ENCODE results near the gene PGA3. TPM values are rescaled to one million over a fixed set of nuclear protein-coding genes. Genes with fewer than 3 reads are reported as not detected.

PGA3 gene
- total RNA-seq, 2 experiments from 2014 or later: not detected

DNA sequence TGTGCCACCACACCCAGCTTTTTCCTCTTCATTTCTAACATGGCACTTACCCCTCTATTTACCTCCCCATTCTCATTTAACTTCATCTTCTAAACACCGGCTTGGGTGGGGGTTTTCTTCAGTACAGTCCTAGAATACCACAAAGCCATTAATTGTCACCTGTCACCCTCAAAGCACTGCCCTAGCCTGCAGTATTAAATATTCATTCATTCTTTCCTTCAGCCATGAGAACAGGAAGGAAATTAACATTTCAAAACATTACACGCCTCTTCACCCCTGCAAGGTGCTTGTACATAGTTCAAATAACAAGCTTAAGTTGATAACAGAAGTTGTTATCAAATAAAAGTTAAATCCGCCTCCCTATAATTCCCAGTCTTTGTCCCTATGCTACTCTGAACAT is 31.4 kb upstream of the PGA3 start:
- intact Hi-C loops (cut with micrococcal nuclease; ENCODE audit: unreplicated experiment): loop anchor here (5.0 kb wide), 1 partner anchor 340 kb away; no protein-coding TSS in a partner anchor
- ChIA-PET CTCF (ENCODE audit: unreplicated experiment) (interaction anchor here (0.6 kb wide), 1 partner anchor 59 kb away, joined by 4 read pairs; no protein-coding TSS in a partner anchor), POLR2A (interaction anchor here (0.6 kb wide), 1 partner anchor 776 kb away, joined by 3 read pairs; no protein-coding TSS in a partner anchor)
- BruUV-seq (replicated peaks): no TSS peak
- Histone ChIP-seq H3K36me3 (ENCODE audit: insufficient read depth, low read length) (no peaks in the 10 kb centered on the region), H2AFZ (ENCODE audit: low read length) (no peak overlapping the region), H3K4me3 (ENCODE audit: low read depth, low read length, poor library complexity, severe bottlenecking) (no peak overlapping the region), H3K4me2 (ENCODE audit: low read length) (no peak overlapping the region), H3K9me2 (ENCODE audit: insufficient read depth, low read length) (no peaks in the 10 kb centered on the region), H3K27ac (ENCODE audit: low read depth, low read length, poor library complexity, severe bottlenecking) (no peak overlapping the region), H4K20me1 (ENCODE audit: insufficient read depth, low read length) (no peaks in the 10 kb centered on the region), H3K4me1 (ENCODE audit: insufficient read depth, low read length, poor library complexity, severe bottlenecking) (no peaks in the 10 kb centered on the region), H3K9me3 (ENCODE audit: low read length) (no peaks in the 10 kb centered on the region), H3K79me2 (ENCODE audit: insufficient read depth, low read depth, low read length) (no peaks in the 10 kb centered on the region)
- DNase-seq (ENCODE audit: low spot score): no peak
- TF ChIP-seq EZH2phosphoT487 (IDR thresholded peaks at IDR 0.05; ENCODE audit: borderline replicate concordance, low read depth, low read length): no peak
- TF ChIP-seq CTCF (conservative IDR thresholded peaks at IDR 0.05; ENCODE audit: low read length): no peak

- no peak overlapping the region for H3K4me2 ChIP-seq (ENCODE audit: low read length)
These were observed 31.0 kb upstream of the PGA3 start for GRCh38 chr11:61172356-61172755.

More at GRCh38 chr11:61172356-61172755, 31.0 kb upstream of the PGA3 start:
- Histone ChIP-seq H3K27ac (ENCODE audit: low read depth, low read length, poor library complexity, severe bottlenecking) (no peak overlapping the region), H4K20me1 (ENCODE audit: insufficient read depth, low read length) (no peaks in the 10 kb centered on the region), H3K4me3 (ENCODE audit: low read depth, low read length, poor library complexity, severe bottlenecking) (no peak overlapping the region), H2AFZ (ENCODE audit: low read length) (no peak overlapping the region), H3K9me2 (ENCODE audit: insufficient read depth, low read length) (no peaks in the 10 kb centered on the region), H3K9me3 (ENCODE audit: low read length) (no peaks in the 10 kb centered on the region), H3K36me3 (ENCODE audit: insufficient read depth, low read length) (no peaks in the 10 kb centered on the region), H3K79me2 (ENCODE audit: insufficient read depth, low read depth, low read length) (no peaks in the 10 kb centered on the region), H3K4me1 (ENCODE audit: insufficient read depth, low read length, poor library complexity, severe bottlenecking) (no peaks in the 10 kb centered on the region)
- CTCF ChIA-PET (ENCODE audit: unreplicated experiment): interaction anchor here (0.6 kb wide), 1 partner anchor 59 kb away, joined by 4 read pairs; no protein-coding TSS in a partner anchor
- intact Hi-C loops (cut with micrococcal nuclease; ENCODE audit: unreplicated experiment): loop anchor here (5.0 kb wide), 1 partner anchor 340 kb away; no protein-coding TSS in a partner anchor
- no peak for DNase-seq (ENCODE audit: low spot score)
- no TSS peak for BruUV-seq (replicated peaks)
- POLR2A ChIA-PET: interaction anchor here (0.6 kb wide), 1 partner anchor 776 kb away, joined by 3 read pairs; no protein-coding TSS in a partner anchor
- TF ChIP-seq CTCF (conservative IDR thresholded peaks at IDR 0.05; ENCODE audit: low read length): no peak
- TF ChIP-seq EZH2phosphoT487 (IDR thresholded peaks at IDR 0.05; ENCODE audit: borderline replicate concordance, low read depth, low read length): no peak

Measured in OCI-LY7 (cell line).